Breast epithelium (tissue), 4 donors: ENCODE data around the gene KCNIP4. TPM values are rescaled to one million over a fixed set of nuclear protein-coding genes. Genes with fewer than 3 reads are reported as not detected.

ENCODE experiments used
- DNase-seq, 2 donors: peaks; one replicate each; pipeline ENCODE4 v3.0.0-alpha.2; 2019; ENCODE audit warnings: low spot score in 2 of 2
- H3K27ac ChIP-seq, 2 donors: fragments of 200-600 bp; sonication (generic) in 1 of 2; one replicate each; pipeline ENCODE4 v1.5.1; 2016 to 2019; ENCODE audit warnings: mild to moderate bottlenecking in 1 of 2
- H3K27me3 ChIP-seq, 2 donors: fragments of 200-600 bp; sonication (generic) in 1 of 2; one replicate each; pipeline versions ENCODE4 v1.5.1 to v1.6.0; 2017 to 2019; ENCODE audit warnings: control low read depth in 1 of 2, mild to moderate bottlenecking in 1 of 2
- H3K36me3 ChIP-seq: fragments of 200-600 bp; one replicate; pipeline ENCODE4 v1.5.1; 2019
- H3K4me1 ChIP-seq, 2 donors: fragments of 200-600 bp; sonication (generic); one replicate each; pipeline ENCODE4 v1.5.1; 2016 to 2019; ENCODE audit warnings: control low read depth in 1 of 2
- H3K4me3 ChIP-seq, 3 donors: fragments of 200-600 bp; sonication (generic); 1 replicate in 2 of 3; 2 replicates in 1 of 3; pipeline ENCODE4 v1.5.1; 2016 to 2019; ENCODE audit warnings: mild to moderate bottlenecking in 3 of 3, moderate library complexity in 2 of 3
- H3K9me3 ChIP-seq, 2 donors: fragments of 200-600 bp; sonication (generic) in 1 of 2; one replicate each; pipeline ENCODE4 v1.5.1; 2016 to 2019; ENCODE audit warnings: control low read depth in 1 of 2
- POLR2A ChIP-seq: fragments of 450-650 bp; IDR thresholded peaks from one replicate; pipeline ENCODE4 v1.6.1; 2016; ENCODE audit warnings: antibody characterized with exemption, mild to moderate bottlenecking, moderate library complexity
- POLR2AphosphoS5 ChIP-seq, 3 donors: sonication (generic); formaldehyde crosslinking; IDR thresholded peaks; one replicate each; pipeline ENCODE4 v1.6.1; 2017; ENCODE audit warnings: antibody characterized with exemption in 3 of 3
- intact Hi-C: fragments of 100-400 bp; cut with DNase I; formaldehyde crosslinking; loops from one replicate; pipeline ENCODE4 v1.15.1; 2023; ENCODE audit warnings: low total_unique reads
- total RNA-seq, 3 donors: library from RNA; depleted of rRNA; stranded (reverse); fragments of >200 nt; gene quantifications; one replicate each; pipeline ENCODE4 v1.1.0, GENCODE V29; 2016
- TF ChIP-seq, protein P1 (sequence below), 3 donors: fragments of 450-650 bp; IDR thresholded peaks; one replicate each; pipeline ENCODE4 v1.5.1; 2016 to 2017; ENCODE audit warnings: antibody characterized with exemption in 3 of 3, mild to moderate bottlenecking in 3 of 3, moderate library complexity in 3 of 3

KCNIP4 gene
- total RNA-seq, 3 donors from 2014 or later, result 0.44 to 0.66 TPM; not detected in 1

DNA sequence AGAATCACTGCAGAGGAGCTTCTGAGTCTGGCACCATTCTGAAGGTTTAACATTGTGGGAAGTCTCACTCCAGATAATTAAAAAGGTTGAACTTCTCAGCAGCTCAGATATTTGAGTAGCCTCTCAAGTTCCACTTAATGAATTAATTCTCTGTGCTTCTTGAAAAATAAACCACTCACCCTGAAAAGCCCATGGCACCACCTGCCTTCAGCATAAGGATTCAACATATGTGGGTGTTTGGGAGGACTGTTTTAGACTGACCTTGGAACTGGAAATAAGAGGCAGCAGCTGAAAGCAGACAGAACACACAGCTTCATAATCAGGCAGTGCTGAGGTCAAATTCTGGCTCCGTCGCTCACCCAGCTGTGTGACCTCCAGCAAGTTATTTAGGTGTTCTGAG, 100.6 kb downstream of the KCNIP4 start:
- no peaks in the 10 kb centered on the region for H3K4me1 ChIP-seq
- no peak overlapping the region for H3K27ac ChIP-seq

DNA sequence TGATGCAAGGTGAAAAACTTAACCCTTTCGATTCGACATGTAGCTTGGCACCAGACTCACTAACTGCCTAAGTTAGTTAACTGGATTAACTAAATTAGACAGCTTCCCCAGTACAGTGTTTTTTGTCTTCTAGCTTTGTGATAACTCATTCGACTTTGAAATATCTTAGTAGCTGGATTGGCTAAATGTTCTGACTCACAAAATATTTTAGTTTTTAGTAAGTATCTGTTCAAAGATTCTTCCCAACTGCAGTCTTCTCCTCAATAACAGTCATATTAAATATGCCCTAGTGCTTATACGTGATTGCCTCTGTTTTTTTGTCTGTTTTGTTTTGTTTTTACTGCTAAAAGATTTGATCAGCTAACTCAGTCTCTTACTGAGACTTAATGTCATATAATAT, 102.9 kb downstream of the KCNIP4 start:
- TF ChIP-seq POLR2A (no peak), POLR2AphosphoS5 (IDR thresholded peaks at IDR 0.05) (no peak)
- TF ChIP-seq, protein P1, sequence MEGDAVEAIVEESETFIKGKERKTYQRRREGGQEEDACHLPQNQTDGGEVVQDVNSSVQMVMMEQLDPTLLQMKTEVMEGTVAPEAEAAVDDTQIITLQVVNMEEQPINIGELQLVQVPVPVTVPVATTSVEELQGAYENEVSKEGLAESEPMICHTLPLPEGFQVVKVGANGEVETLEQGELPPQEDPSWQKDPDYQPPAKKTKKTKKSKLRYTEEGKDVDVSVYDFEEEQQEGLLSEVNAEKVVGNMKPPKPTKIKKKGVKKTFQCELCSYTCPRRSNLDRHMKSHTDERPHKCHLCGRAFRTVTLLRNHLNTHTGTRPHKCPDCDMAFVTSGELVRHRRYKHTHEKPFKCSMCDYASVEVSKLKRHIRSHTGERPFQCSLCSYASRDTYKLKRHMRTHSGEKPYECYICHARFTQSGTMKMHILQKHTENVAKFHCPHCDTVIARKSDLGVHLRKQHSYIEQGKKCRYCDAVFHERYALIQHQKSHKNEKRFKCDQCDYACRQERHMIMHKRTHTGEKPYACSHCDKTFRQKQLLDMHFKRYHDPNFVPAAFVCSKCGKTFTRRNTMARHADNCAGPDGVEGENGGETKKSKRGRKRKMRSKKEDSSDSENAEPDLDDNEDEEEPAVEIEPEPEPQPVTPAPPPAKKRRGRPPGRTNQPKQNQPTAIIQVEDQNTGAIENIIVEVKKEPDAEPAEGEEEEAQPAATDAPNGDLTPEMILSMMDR (IDR thresholded peaks at IDR 0.05), result no peak
- no peak overlapping the region for H3K27ac ChIP-seq
- no peaks in the 10 kb centered on the region for H3K27me3 ChIP-seq
- no peak for DNase-seq
- intact Hi-C loops, result no loop called here
- no peaks in the 10 kb centered on the region for H3K4me1 ChIP-seq
- no peak overlapping the region for H3K4me3 ChIP-seq
- H3K9me3 ChIP-seq, result no peaks in the 10 kb centered on the region
- no peaks in the 10 kb centered on the region for H3K36me3 ChIP-seq

More for the DNA sequence above, 100.6 kb downstream of the KCNIP4 start:
- intact Hi-C loops, result no loop called here
- Histone ChIP-seq H3K9me3 (no peaks in the 10 kb centered on the region), H3K4me3 (no peak overlapping the region), H3K27me3 (no peaks in the 10 kb centered on the region), H3K36me3 (no peaks in the 10 kb centered on the region)
- DNase-seq, result no peak
- TF ChIP-seq, protein P1 (IDR thresholded peaks at IDR 0.05), result no peak
- TF ChIP-seq POLR2A (no peak), POLR2AphosphoS5 (IDR thresholded peaks at IDR 0.05) (no peak)

DNA sequence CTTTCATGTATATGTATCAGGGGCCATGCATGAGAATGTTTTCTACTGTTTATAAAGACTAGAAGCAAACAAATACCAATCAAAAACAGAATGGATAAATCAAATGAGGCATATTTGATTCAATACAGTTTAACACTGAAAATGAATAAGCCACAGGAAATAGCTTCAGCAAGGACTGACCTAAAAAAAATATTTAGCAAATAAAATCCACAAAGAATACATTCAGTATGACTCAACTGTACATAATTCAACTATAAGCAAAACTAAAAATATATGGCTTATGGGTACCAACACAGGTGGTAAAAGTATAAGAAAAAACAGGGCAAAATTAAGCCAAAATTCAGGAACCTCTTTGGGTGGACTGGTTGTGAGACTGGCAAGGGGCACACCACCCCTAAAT, 112.9 kb downstream of the KCNIP4 start:
- Histone ChIP-seq H3K4me1 (no peaks in the 10 kb centered on the region), H3K36me3 (no peaks in the 10 kb centered on the region), H3K27me3 (no peaks in the 10 kb centered on the region), H3K9me3 (peaks cover 0 to 11% of the 10 kb centered on the region in 2 donors), H3K4me3 (no peak overlapping the region), H3K27ac (no peak overlapping the region)
- intact Hi-C loops, result no loop called here
- no peak for DNase-seq
- TF ChIP-seq, protein P1 (IDR thresholded peaks at IDR 0.05), result no peak

DNA sequence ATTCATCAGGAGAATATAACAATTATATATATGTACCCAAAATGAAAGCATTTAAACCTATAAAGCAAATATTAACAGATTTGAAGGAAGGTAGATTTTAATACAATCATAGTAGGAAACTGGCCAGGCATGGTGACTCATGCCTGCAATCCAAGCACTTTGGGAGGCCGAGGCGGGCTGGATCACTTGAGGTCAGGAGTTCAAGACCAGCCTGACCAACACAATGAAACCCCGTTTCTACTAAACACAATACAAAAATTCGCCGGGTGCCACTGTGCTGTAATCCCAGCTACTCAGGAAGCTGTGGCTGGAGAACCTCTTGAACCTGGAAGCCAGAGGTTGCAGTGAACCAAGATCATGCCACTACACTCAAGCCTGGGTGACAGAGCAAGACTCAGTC, 118.3 kb downstream of the KCNIP4 start:
- no peak for TF ChIP-seq POLR2A
- TF ChIP-seq, protein P1 (IDR thresholded peaks at IDR 0.05), result no peak
- TF ChIP-seq POLR2AphosphoS5 (IDR thresholded peaks at IDR 0.05), result no peak
- no peak overlapping the region for H3K4me3 ChIP-seq
- no peak overlapping the region for H3K27ac ChIP-seq
- H3K4me1 ChIP-seq, result no peaks in the 10 kb centered on the region
- intact Hi-C loops, result no loop called here
- no peak for DNase-seq
- H3K27me3 ChIP-seq, result no peaks in the 10 kb centered on the region
- peaks cover 0 to 11% of the 10 kb centered on the region in 2 donors for H3K9me3 ChIP-seq
- no peaks in the 10 kb centered on the region for H3K36me3 ChIP-seq

DNA sequence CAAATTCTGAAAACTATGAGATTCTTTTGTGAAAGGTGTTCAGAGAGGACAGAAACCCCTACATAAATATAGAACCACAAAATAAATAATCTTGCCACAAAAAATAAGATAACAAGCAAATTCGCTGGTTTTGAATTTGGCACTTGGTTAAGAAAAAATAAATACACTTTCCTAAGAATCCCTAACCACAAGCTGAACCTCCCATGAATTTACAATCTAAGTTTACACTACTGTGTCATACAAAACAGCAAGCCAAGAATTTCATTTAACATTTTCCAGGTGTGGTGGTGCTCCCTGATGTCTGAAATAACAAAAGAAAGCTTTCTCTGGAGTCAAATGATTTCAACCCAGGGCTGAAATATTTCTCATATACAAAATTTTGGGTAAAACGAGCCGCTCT, 121.0 kb downstream of the KCNIP4 start:
- Histone ChIP-seq H3K9me3 (peaks cover 0 to 11% of the 10 kb centered on the region in 2 donors), H3K36me3 (no peaks in the 10 kb centered on the region), H3K27me3 (no peaks in the 10 kb centered on the region), H3K4me1 (no peaks in the 10 kb centered on the region), H3K4me3 (no peak overlapping the region), H3K27ac (no peak overlapping the region)
- intact Hi-C loops, result no loop called here
- no peak for TF ChIP-seq POLR2A
- TF ChIP-seq, protein P1 (IDR thresholded peaks at IDR 0.05), result no peak
- no peak for TF ChIP-seq POLR2AphosphoS5 (IDR thresholded peaks at IDR 0.05)
- no peak for DNase-seq
